ENCODE data around the gene UBE2M.

- TF ChIP-seq CTCF (conservative IDR thresholded peaks at IDR 0.05; ENCODE audit: low read depth, low read length) (no peak), EZH2 (IDR thresholded peaks at IDR 0.05; ENCODE audit: borderline replicate concordance, low read depth, low read length, poor library complexity, severe bottlenecking) (no peak)
Observed at GRCh38 chr19:58568453-58569130, 10.2 kb upstream of the UBE2M start.
